ENCODE measurements around the gene ADAP2. TPM values are rescaled to one million over a fixed set of nuclear protein-coding genes. Genes with fewer than 3 reads are reported as not detected.

Gene ADAP2
- total and polyA plus RNA-seq, 2 of the 8 experiments (the other 6 are each of a cell fraction or from before 2014, with no cell fraction given): 0.76 to 1.1 TPM

- no peak for TF ChIP-seq CHD7 (IDR thresholded peaks at IDR 0.05; ENCODE audit: insufficient replicate concordance, low read length)
- TF ChIP-seq JUND (IDR thresholded peaks at IDR 0.05; ENCODE audit: low read length): no peak
- TF ChIP-seq HDAC2 (IDR thresholded peaks at IDR 0.05; ENCODE audit: borderline replicate concordance in 1 of 2, low read depth in 2 of 2, low read length in 2 of 2): no peak
- TF ChIP-seq ATF2 (IDR thresholded peaks at IDR 0.05; ENCODE audit: low read length): no peak
- no peak for TF ChIP-seq KDM1A (IDR thresholded peaks at IDR 0.05; ENCODE audit: borderline replicate concordance, low read length)
Observed at GRCh38 chr17:30926516-30926915, 4.8 kb downstream of the ADAP2 start (continued).

Measured in H1 (cell line).